ENCODE data around the gene NEMP1. TPM values are rescaled to one million over a fixed set of nuclear protein-coding genes. Genes with fewer than 3 reads are reported as not detected.
A peak's percentile ranks its signal among the peaks of the same experiment; 100 is the strongest.

Gene NEMP1
- total and polyA plus RNA-seq, 2 of the 13 experiments (the other 11 are each of a cell fraction or from before 2014, with no cell fraction given): 11.4 to 12.9 TPM

DNA sequence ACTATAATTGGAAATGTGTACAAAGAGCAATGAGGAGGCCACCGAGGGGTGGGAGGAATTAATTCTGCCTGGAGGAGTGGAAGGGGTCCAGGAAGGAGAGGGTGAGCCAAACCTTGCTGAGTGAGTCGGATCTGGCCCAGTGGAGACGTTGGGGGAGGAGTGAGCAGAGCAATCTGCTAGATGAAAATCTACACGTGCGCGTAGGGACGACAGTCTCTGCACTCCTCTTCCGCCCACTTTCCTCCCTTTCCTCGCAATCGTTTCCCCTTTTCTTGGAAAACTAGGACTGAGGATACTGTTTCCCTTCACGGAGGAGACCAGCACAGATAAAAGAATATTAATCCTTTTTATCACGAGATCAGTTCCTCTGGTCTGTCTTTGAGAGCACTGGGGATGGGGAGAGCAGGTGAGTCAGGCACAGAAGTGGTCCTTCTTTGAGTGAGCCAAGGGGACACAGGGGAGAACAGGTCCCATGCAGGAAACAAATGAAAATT lies 7.5 kb upstream of the NEMP1 start:
- intact Hi-C loops (cut with micrococcal nuclease; ENCODE audit: unreplicated experiment) (loop anchor here (1.0 kb wide), 1 partner anchor 8 kb away; the partner anchor contains the start of gene NEMP1), in situ Hi-C loops (cut with HindIII; ENCODE audit: extremely low pct_ligation_motif_present, low pct_unique_long_range_greater_than_20kb) (no loop called here)
- ChIA-PET POLR2A (interaction anchor here (1.1 to 5.0 kb wide), 4 partner anchors 7 to 43 kb away, joined by 4 to 184 read pairs (median 42); partner anchors contain the start of genes LRP1, NEMP1 and STAT6), CTCF (ENCODE audit: low intra/inter-chr PET ratio, low total read pairs) (no interaction called here)
- H3K4me3 ChIP-seq (replicated peaks in 1 of 3; ENCODE audit: insufficient read depth in 1 of 3, low read depth in 2 of 3, low read length in 3 of 3): no peak overlapping the region; a peak in 1 of 6 replicates
- no peak overlapping the region for H2AFZ ChIP-seq (ENCODE audit: low read length)
- H3K27ac ChIP-seq (ENCODE audit: extremely low read length, insufficient read depth, low read length): no peak overlapping the region
- no peak for ATAC-seq
- no peaks in the 10 kb centered on the region; a peak in 1 of 5 replicates for H3K27me3 ChIP-seq (ENCODE audit: control insufficient read depth in 1 of 2, insufficient read depth in 2 of 2, low read length in 2 of 2)
- no TSS peak for BruUV-seq (replicated peaks)
- H3K79me2 ChIP-seq (ENCODE audit: insufficient read depth, low read length): peaks cover 15% of the 10 kb centered on the region
- no peak for FAIRE-seq
- H3K4me2 ChIP-seq (ENCODE audit: low read depth, low read length): peak overlapping the region; percentile 90
- no peak for DNase-seq (ENCODE audit: low spot score)
- no peaks in the 10 kb centered on the region for H4K20me1 ChIP-seq (ENCODE audit: insufficient read depth, low read length)
- H3K9ac ChIP-seq (ENCODE audit: insufficient read depth, low read depth, low read length): no peak overlapping the region
- TF ChIP-seq PHB2 (IDR thresholded peaks at IDR 0.05; ENCODE audit: partially characterized antibody): no peak
- 80% methylated on average over 12 of the region's 12 CpGs for WGBS (ENCODE audit: low lambda C conversion rate)
- peaks cover 0 to 4% of the 10 kb centered on the region in 2 experiments; a peak in 1 of 5 replicates for H3K36me3 ChIP-seq (replicated peaks in 1 of 2; ENCODE audit: control insufficient read depth in 1 of 2, insufficient read depth in 2 of 2, low read length in 2 of 2)
- H3K9me3 ChIP-seq (ENCODE audit: low read length): no peaks in the 10 kb centered on the region
- H3K4me1 ChIP-seq (ENCODE audit: insufficient read depth, low read length): peaks cover 26% of the 10 kb centered on the region

DNA sequence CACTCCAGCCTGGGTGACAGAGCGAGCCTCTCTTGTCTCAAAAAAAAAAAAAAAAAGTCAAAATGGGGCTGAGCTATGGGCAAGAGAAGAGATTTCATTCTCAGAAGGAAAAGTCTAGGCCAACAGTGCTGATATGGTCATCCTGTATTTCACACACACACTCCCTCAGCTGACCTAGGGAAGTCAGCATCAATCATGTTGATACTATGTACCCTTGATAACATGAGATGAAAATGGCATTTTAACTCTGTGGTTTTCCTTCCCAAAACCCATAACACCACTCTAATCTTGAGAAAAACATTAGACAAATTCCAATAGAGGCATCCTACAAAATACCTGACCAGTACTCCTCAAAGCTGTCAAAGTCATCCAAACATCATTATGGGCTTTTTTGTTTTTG lies 2.3 kb upstream of the NEMP1 start:
- ChIA-PET POLR2A (interaction anchor here (1.9 to 3.9 kb wide), 2 partner anchors 21 to 30 kb away, joined by 7 to 132 read pairs; partner anchors contain the start of gene STAT6), CTCF (ENCODE audit: low intra/inter-chr PET ratio, low total read pairs) (no interaction called here)
- H3K4me2 ChIP-seq (ENCODE audit: low read depth, low read length): no peak overlapping the region
- intact Hi-C loops (cut with micrococcal nuclease; ENCODE audit: unreplicated experiment) (no loop called here), in situ Hi-C loops (cut with HindIII; ENCODE audit: extremely low pct_ligation_motif_present, low pct_unique_long_range_greater_than_20kb) (no loop called here)
- DNase-seq (ENCODE audit: low spot score): no peak
- no peak overlapping the region for H3K9ac ChIP-seq (ENCODE audit: insufficient read depth, low read depth, low read length)
- H4K20me1 ChIP-seq (ENCODE audit: insufficient read depth, low read length): no peaks in the 10 kb centered on the region
- no peak overlapping the region for H3K27ac ChIP-seq (ENCODE audit: extremely low read length, insufficient read depth, low read length)
- no peak for ATAC-seq
- H3K4me1 ChIP-seq (ENCODE audit: insufficient read depth, low read length): peaks cover 10% of the 10 kb centered on the region
- H3K27me3 ChIP-seq (ENCODE audit: control insufficient read depth in 1 of 2, insufficient read depth in 2 of 2, low read length in 2 of 2): no peaks in the 10 kb centered on the region
- H3K4me3 ChIP-seq (replicated peaks in 1 of 3; ENCODE audit: insufficient read depth in 1 of 3, low read depth in 2 of 3, low read length in 3 of 3): no peak overlapping the region
- no peak for FAIRE-seq
- 96% methylated on average over 1 of the region's 1 CpG for WGBS (ENCODE audit: low lambda C conversion rate)
- peaks cover 8% of the 10 kb centered on the region for H3K79me2 ChIP-seq (ENCODE audit: insufficient read depth, low read length)
- no peaks in the 10 kb centered on the region for H3K9me3 ChIP-seq (ENCODE audit: low read length)
- BruUV-seq (replicated peaks): no TSS peak
- no peak overlapping the region for H2AFZ ChIP-seq (ENCODE audit: low read length)
- no peaks in the 10 kb centered on the region for H3K36me3 ChIP-seq (replicated peaks in 1 of 2; ENCODE audit: control insufficient read depth in 1 of 2, insufficient read depth in 2 of 2, low read length in 2 of 2)
- no peak for TF ChIP-seq ZNF431 (CRISPR knock-in tag; IDR thresholded peaks at IDR 0.05; ENCODE audit: borderline replicate concordance, low read depth)
- TF ChIP-seq LCORL (IDR thresholded peaks at IDR 0.05): no peak
- TF ChIP-seq LCORL (CRISPR knock-in tag; IDR thresholded peaks at IDR 0.05): no peak
- TF ChIP-seq MTF1 (CRISPR knock-in tag; IDR thresholded peaks at IDR 0.05): no peak
- no peak for TF ChIP-seq ZNF569 (CRISPR knock-in tag; IDR thresholded peaks at IDR 0.05; ENCODE audit: borderline replicate concordance)
- TF ChIP-seq, protein P1, sequence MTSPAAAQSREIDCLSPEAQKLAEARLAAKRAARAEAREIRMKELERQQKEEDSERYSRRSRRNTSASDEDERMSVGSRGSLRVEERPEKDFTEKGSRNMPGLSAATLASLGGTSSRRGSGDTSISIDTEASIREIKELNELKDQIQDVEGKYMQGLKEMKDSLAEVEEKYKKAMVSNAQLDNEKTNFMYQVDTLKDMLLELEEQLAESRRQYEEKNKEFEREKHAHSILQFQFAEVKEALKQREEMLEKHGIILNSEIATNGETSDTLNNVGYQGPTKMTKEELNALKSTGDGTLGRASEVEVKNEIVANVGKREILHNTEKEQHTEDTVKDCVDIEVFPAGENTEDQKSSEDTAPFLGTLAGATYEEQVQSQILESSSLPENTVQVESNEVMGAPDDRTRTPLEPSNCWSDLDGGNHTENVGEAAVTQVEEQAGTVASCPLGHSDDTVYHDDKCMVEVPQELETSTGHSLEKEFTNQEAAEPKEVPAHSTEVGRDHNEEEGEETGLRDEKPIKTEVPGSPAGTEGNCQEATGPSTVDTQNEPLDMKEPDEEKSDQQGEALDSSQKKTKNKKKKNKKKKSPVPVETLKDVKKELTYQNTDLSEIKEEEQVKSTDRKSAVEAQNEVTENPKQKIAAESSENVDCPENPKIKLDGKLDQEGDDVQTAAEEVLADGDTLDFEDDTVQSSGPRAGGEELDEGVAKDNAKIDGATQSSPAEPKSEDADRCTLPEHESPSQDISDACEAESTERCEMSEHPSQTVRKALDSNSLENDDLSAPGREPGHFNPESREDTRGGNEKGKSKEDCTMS (CRISPR knock-in tag; conservative IDR thresholded peaks at IDR 0.05): no peak
- TF ChIP-seq NPAS2 (CRISPR knock-in tag; IDR thresholded peaks at IDR 0.05; ENCODE audit: borderline replicate concordance): no peak
- no peak for TF ChIP-seq MED1 (CRISPR knock-in tag; IDR thresholded peaks at IDR 0.05)
- no peak for TF ChIP-seq KMT2A (CRISPR knock-in tag; IDR thresholded peaks at IDR 0.05)
- TF ChIP-seq CBX2 (IDR thresholded peaks at IDR 0.05; ENCODE audit: low read depth, low read length): no peak
- TF ChIP-seq CBX2 (CRISPR knock-in tag; IDR thresholded peaks at IDR 0.05; ENCODE audit: low read depth): no peak
- no peak for TF ChIP-seq HOXA7 (CRISPR knock-in tag; IDR thresholded peaks at IDR 0.05)
- no peak for TF ChIP-seq MTF2 (CRISPR knock-in tag; IDR thresholded peaks at IDR 0.05; ENCODE audit: borderline replicate concordance)
- no peak for TF ChIP-seq DNMT3B (CRISPR knock-in tag; conservative IDR thresholded peaks at IDR 0.05)
- TF ChIP-seq, protein P2, sequence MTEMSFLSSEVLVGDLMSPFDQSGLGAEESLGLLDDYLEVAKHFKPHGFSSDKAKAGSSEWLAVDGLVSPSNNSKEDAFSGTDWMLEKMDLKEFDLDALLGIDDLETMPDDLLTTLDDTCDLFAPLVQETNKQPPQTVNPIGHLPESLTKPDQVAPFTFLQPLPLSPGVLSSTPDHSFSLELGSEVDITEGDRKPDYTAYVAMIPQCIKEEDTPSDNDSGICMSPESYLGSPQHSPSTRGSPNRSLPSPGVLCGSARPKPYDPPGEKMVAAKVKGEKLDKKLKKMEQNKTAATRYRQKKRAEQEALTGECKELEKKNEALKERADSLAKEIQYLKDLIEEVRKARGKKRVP (CRISPR knock-in tag; IDR thresholded peaks at IDR 0.05): no peak
- TF ChIP-seq MAFF (IDR thresholded peaks at IDR 0.05; ENCODE audit: low read depth, low read length): no peak

Measured in HepG2 (cell line).